ENCODE measurements around the gene PTPRE. TPM values are rescaled to one million over a fixed set of nuclear protein-coding genes. Genes with fewer than 3 reads are reported as not detected.

PTPRE gene
- total and polyA plus RNA-seq, 4 experiments from 2014 or later = 6.5 to 27.6 (median 18.9) TPM

DNA sequence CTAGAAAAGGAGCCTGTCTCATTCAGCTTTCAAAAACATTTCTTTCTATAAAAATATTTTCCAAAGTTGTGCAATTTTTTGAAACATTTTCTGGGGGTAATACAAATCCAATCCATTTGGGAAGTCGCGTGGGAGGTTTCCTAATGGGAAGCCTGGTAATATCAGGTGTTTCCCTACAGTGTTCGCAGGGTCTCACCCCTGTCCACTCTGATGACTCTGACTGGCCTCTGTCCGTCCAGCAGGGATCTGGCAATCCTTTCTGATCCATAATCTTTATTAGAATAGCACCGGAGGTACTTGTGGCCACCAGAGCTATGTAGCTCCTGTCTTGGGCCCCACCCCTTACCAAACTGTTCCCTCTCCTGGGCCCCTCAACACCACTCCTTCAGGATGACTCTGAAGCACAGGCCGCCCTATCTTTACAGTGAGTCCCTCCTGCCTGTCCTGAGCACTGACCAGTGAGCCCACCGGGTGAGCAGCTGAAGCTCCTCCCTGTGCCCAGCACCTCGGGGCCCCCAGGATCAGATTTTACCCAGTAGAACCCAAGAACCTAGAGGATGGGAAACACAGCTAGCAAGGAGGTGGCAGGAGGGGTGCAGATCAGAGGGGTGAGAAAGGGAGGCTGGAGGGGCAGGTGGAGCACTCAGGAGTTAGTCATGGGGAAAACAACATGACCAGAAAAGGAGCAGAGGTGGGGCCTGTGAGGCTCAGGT, 84.8 kb downstream of the PTPRE start:
- peak overlapping the region in 7 of 8 donors; percentile 32 to 89 (median 83) for H3K4me3 Mint-ChIP-seq
- H3K27ac ChIP-seq (ENCODE audit: low read depth, low read length) = no peak overlapping the region
- peak overlapping the region in 3 of 7 donors; percentile 32 to 67 (median 61) for H3K27ac Mint-ChIP-seq
- H3K9me3 ChIP-seq (ENCODE audit: control insufficient read depth in 1 of 2, low read length in 2 of 2) = no peaks in the 10 kb centered on the region
- H3K4me1 Mint-ChIP-seq = peaks cover 9 to 24% (median 14%) of the 10 kb centered on the region in 4 donors
- no peaks in the 10 kb centered on the region for H3K9me3 Mint-ChIP-seq
- H3K27me3 ChIP-seq (ENCODE audit: insufficient read depth, low read length) = no peaks in the 10 kb centered on the region
- peaks cover 0 to 5% of the 10 kb centered on the region in 2 donors for H3K27me3 Mint-ChIP-seq
- H3K36me3 Mint-ChIP-seq = no peaks in the 10 kb centered on the region
- POLR2A ChIA-PET (ENCODE audit: partially characterized antibody) = interaction anchor here (1.1 kb wide), 1 partner anchor 73 kb away, joined by 3 read pairs; no protein-coding TSS in a partner anchor
- CTCF ChIA-PET (ENCODE audit: partially characterized antibody) = interaction anchor here (1.1 to 1.6 kb wide), 5 partner anchors 16 to 220 kb away, joined by 3 to 4 read pairs (median 3); partner anchors contain the start of gene PTPRE
- intact Hi-C loops (cut with micrococcal nuclease) = loop anchor here (2.0 kb wide), 1 partner anchor 19 kb away; no protein-coding TSS in a partner anchor
- no peak for DNase-seq
- no peaks in the 10 kb centered on the region for H3K36me3 ChIP-seq (ENCODE audit: insufficient read depth, low read length)
- H3K4me3 ChIP-seq (ENCODE audit: low read length in 2 of 2) = no peak overlapping the region
- peaks cover 20% of the 10 kb centered on the region for H3K4me1 ChIP-seq (ENCODE audit: insufficient read depth, low read length)

- no peaks in the 10 kb centered on the region for H3K27me3 ChIP-seq (ENCODE audit: insufficient read depth, low read length)
- DNase-seq = no peak
- Mint-ChIP-seq H3K4me3 (no peak overlapping the region), H3K36me3 (no peaks in the 10 kb centered on the region), H3K27me3 (peaks cover 0 to 5% of the 10 kb centered on the region in 2 donors), H3K9me3 (no peaks in the 10 kb centered on the region), H3K4me1 (peaks cover 9 to 24% (median 14%) of the 10 kb centered on the region in 4 donors), H3K27ac (no peak overlapping the region)
- ChIA-PET POLR2A (ENCODE audit: partially characterized antibody) (no interaction called here), CTCF (ENCODE audit: partially characterized antibody) (interaction anchor here (1.6 kb wide), 1 partner anchor 217 kb away, joined by 3 read pairs; no protein-coding TSS in a partner anchor)
- no peaks in the 10 kb centered on the region for H3K9me3 ChIP-seq (ENCODE audit: control insufficient read depth in 1 of 2, low read length in 2 of 2)
- H3K4me1 ChIP-seq (ENCODE audit: insufficient read depth, low read length) = peaks cover 20% of the 10 kb centered on the region
- no peaks in the 10 kb centered on the region for H3K36me3 ChIP-seq (ENCODE audit: insufficient read depth, low read length)
- H3K27ac ChIP-seq (ENCODE audit: low read depth, low read length) = no peak overlapping the region
- H3K4me3 ChIP-seq (ENCODE audit: low read length in 2 of 2) = no peak overlapping the region
- intact Hi-C loops (cut with micrococcal nuclease) = no loop called here
Observed at GRCh38 chr10:127992376-127992775, 85.5 kb downstream of the PTPRE start.

- ChIA-PET CTCF (ENCODE audit: partially characterized antibody) (interaction anchor here (1.0 to 1.6 kb wide), 2 partner anchors 16 to 216 kb away, joined by 3 read pairs; no protein-coding TSS in a partner anchor), POLR2A (ENCODE audit: partially characterized antibody) (no interaction called here)
- H3K4me1 ChIP-seq (ENCODE audit: insufficient read depth, low read length) = peaks cover 20% of the 10 kb centered on the region
- Mint-ChIP-seq H3K4me1 (peaks cover 9 to 24% (median 14%) of the 10 kb centered on the region in 4 donors), H3K27ac (peak overlapping the region in 1 of 7 donors; percentile 59), H3K36me3 (no peaks in the 10 kb centered on the region), H3K27me3 (peaks cover 0 to 5% of the 10 kb centered on the region in 2 donors), H3K9me3 (no peaks in the 10 kb centered on the region), H3K4me3 (no peak overlapping the region)
- H3K36me3 ChIP-seq (ENCODE audit: insufficient read depth, low read length) = no peaks in the 10 kb centered on the region
- H3K4me3 ChIP-seq (ENCODE audit: low read length in 2 of 2) = no peak overlapping the region
- H3K27me3 ChIP-seq (ENCODE audit: insufficient read depth, low read length) = no peaks in the 10 kb centered on the region
- no peak overlapping the region for H3K27ac ChIP-seq (ENCODE audit: low read depth, low read length)
- no peaks in the 10 kb centered on the region for H3K9me3 ChIP-seq (ENCODE audit: control insufficient read depth in 1 of 2, low read length in 2 of 2)
- intact Hi-C loops (cut with micrococcal nuclease) = no loop called here
- DNase-seq = no peak
Observed at GRCh38 chr10:127993056-127993690, 86.3 kb downstream of the PTPRE start.

DNA sequence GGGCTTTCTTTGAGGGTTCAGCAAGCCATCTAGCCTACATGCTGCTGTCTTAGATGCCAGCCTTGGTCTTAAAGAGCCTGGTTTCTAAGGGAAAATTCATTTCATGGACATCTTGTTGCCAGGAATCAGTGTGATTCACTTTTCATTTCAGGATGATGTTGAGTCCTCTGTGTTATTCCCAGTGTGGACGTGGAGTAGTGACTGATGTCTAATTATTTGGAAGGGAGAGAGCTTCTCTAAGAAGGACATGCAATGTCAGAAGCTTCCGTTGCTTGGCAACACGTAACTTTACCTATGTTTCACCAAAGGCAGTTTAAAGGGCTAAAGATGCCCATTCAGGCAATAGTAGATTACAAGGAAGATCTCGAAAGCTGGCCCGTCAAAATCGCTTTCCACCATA, 89.0 kb downstream of the PTPRE start:
- no peak overlapping the region for H3K27ac ChIP-seq (ENCODE audit: low read depth, low read length)
- intact Hi-C loops (cut with micrococcal nuclease) = no loop called here
- H3K9me3 Mint-ChIP-seq = no peaks in the 10 kb centered on the region
- POLR2A ChIA-PET (ENCODE audit: partially characterized antibody) = no interaction called here
- no peak for DNase-seq
- peaks cover 4 to 12% of the 10 kb centered on the region in 2 donors for H3K27me3 Mint-ChIP-seq
- H3K4me1 Mint-ChIP-seq = peaks cover 6 to 11% (median 8%) of the 10 kb centered on the region in 4 donors
- H3K36me3 ChIP-seq (ENCODE audit: insufficient read depth, low read length) = no peaks in the 10 kb centered on the region
- no peak overlapping the region for H3K27ac Mint-ChIP-seq
- no peaks in the 10 kb centered on the region for H3K36me3 Mint-ChIP-seq
- H3K9me3 ChIP-seq (ENCODE audit: control insufficient read depth in 1 of 2, low read length in 2 of 2) = no peaks in the 10 kb centered on the region
- H3K4me3 Mint-ChIP-seq = no peak overlapping the region
- H3K4me1 ChIP-seq (ENCODE audit: insufficient read depth, low read length) = peaks cover 10% of the 10 kb centered on the region
- H3K4me3 ChIP-seq (ENCODE audit: low read length in 2 of 2) = no peak overlapping the region
- CTCF ChIA-PET (ENCODE audit: partially characterized antibody) = no interaction called here
- H3K27me3 ChIP-seq (ENCODE audit: insufficient read depth, low read length) = no peaks in the 10 kb centered on the region

- intact Hi-C loops (cut with micrococcal nuclease) = no loop called here
- no peak for DNase-seq
- ChIA-PET CTCF (ENCODE audit: partially characterized antibody) (no interaction called here), POLR2A (ENCODE audit: partially characterized antibody) (no interaction called here)
- Mint-ChIP-seq H3K4me3 (no peak overlapping the region), H3K9me3 (no peaks in the 10 kb centered on the region), H3K36me3 (no peaks in the 10 kb centered on the region), H3K4me1 (peaks cover under 1 to 5% (median 3%) of the 10 kb centered on the region in 4 donors), H3K27ac (no peak overlapping the region), H3K27me3 (peaks cover 4 to 12% of the 10 kb centered on the region in 2 donors)
- Histone ChIP-seq H3K36me3 (ENCODE audit: insufficient read depth, low read length) (no peaks in the 10 kb centered on the region), H3K4me3 (ENCODE audit: low read length in 2 of 2) (no peak overlapping the region), H3K27me3 (ENCODE audit: insufficient read depth, low read length) (no peaks in the 10 kb centered on the region), H3K9me3 (ENCODE audit: control insufficient read depth in 1 of 2, low read length in 2 of 2) (no peaks in the 10 kb centered on the region), H3K27ac (ENCODE audit: low read depth, low read length) (no peak overlapping the region), H3K4me1 (ENCODE audit: insufficient read depth, low read length) (peaks cover 3% of the 10 kb centered on the region)
Observed at GRCh38 chr10:127996586-127996985, 89.7 kb downstream of the PTPRE start.

DNA sequence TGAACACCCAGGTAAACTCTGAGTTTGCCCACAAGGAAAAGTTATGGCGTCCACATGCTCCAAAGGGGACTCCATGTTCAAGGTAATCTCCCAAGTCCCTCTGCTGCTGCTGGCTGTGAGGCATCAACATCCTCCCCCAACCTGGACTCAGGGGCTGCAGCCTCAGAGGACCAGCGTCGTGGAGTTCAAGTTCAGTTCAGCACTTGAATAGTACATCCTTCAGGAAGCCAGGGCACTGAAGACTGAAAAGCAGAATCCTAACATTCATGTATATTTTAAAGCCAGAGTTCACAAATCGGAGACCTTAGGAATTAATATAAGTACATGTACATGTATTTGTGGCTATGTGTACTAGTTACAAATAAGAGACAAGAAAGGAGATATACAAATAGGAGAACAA, 90.4 kb downstream of the PTPRE start:
- Mint-ChIP-seq H3K27me3 (peaks cover 4 to 17% of the 10 kb centered on the region in 2 donors), H3K36me3 (no peaks in the 10 kb centered on the region), H3K9me3 (no peaks in the 10 kb centered on the region), H3K4me3 (no peak overlapping the region), H3K27ac (no peak overlapping the region), H3K4me1 (no peaks in the 10 kb centered on the region)
- no peak for DNase-seq
- Histone ChIP-seq H3K36me3 (ENCODE audit: insufficient read depth, low read length) (no peaks in the 10 kb centered on the region), H3K4me1 (ENCODE audit: insufficient read depth, low read length) (no peaks in the 10 kb centered on the region), H3K9me3 (ENCODE audit: control insufficient read depth in 1 of 2, low read length in 2 of 2) (no peaks in the 10 kb centered on the region), H3K27me3 (ENCODE audit: insufficient read depth, low read length) (no peaks in the 10 kb centered on the region), H3K4me3 (ENCODE audit: low read length in 2 of 2) (no peak overlapping the region), H3K27ac (ENCODE audit: low read depth, low read length) (no peak overlapping the region)
- intact Hi-C loops (cut with micrococcal nuclease) = no loop called here
- CTCF ChIA-PET (ENCODE audit: partially characterized antibody) = no interaction called here
- POLR2A ChIA-PET (ENCODE audit: partially characterized antibody) = no interaction called here

DNA sequence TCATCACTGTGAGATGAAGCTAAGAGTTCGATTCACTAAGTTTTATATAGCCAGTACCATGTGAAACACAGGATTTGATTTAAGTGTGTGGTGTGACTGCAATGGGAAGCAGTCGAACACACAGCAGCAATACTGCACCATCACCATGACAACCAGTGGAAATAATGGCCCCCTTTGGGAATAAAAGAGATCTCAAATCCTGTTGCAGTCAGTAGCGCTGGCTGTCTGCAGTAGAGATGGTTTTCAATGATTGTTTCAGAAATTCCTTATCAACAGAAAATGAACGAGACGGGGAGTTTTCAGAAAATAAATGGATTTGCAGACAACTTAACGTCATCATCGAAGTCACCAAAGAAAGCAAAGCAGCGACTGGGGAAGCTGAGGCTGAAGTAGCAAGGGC, 91.0 kb downstream of the PTPRE start:
- H3K4me3 Mint-ChIP-seq = no peak overlapping the region
- Histone ChIP-seq H3K27ac (ENCODE audit: low read depth, low read length) (no peak overlapping the region), H3K36me3 (ENCODE audit: insufficient read depth, low read length) (no peaks in the 10 kb centered on the region), H3K4me1 (ENCODE audit: insufficient read depth, low read length) (no peaks in the 10 kb centered on the region), H3K4me3 (ENCODE audit: low read length in 2 of 2) (no peak overlapping the region), H3K27me3 (ENCODE audit: insufficient read depth, low read length) (no peaks in the 10 kb centered on the region), H3K9me3 (ENCODE audit: control insufficient read depth in 1 of 2, low read length in 2 of 2) (no peaks in the 10 kb centered on the region)
- CTCF ChIA-PET (ENCODE audit: partially characterized antibody) = no interaction called here
- H3K27me3 Mint-ChIP-seq = peaks cover 6 to 19% of the 10 kb centered on the region in 2 donors
- H3K9me3 Mint-ChIP-seq = no peaks in the 10 kb centered on the region
- no peaks in the 10 kb centered on the region for H3K36me3 Mint-ChIP-seq
- POLR2A ChIA-PET (ENCODE audit: partially characterized antibody) = no interaction called here
- H3K27ac Mint-ChIP-seq = no peak overlapping the region
- intact Hi-C loops (cut with micrococcal nuclease) = no loop called here
- DNase-seq = no peak
- H3K4me1 Mint-ChIP-seq = no peaks in the 10 kb centered on the region
